OCI-M2 (cell line): ENCODE results near the gene WARS2.

Source experiments
- DNase-seq: peaks from one replicate; lab custom pipeline; 2025; ENCODE audit not compliant: unreplicated experiment; lab: John Stamatoyannopoulos, UW

Gene WARS2

GRCh38 chr1:119001181-119002027, 139.0 kb downstream of the WARS2 start:
- DNase-seq, result no peak

GRCh38 chr1:119000371-119001180, 139.9 kb downstream of the WARS2 start:
- DNase-seq, result no peak

- no peak for DNase-seq
These were observed 140.9 kb downstream of the WARS2 start for GRCh38 chr1:118999348-119000071.

GRCh38 chr1:118998171-118998570, 142.3 kb downstream of the WARS2 start:
- DNase-seq, result no peak

GRCh38 chr1:118997225-118997624, 143.2 kb downstream of the WARS2 start:
- DNase-seq, result no peak

GRCh38 chr1:118995312-118996016, 145.0 kb downstream of the WARS2 start:
- DNase-seq, result no peak

GRCh38 chr1:118993700-118994026, 146.8 kb downstream of the WARS2 start:
- no peak for DNase-seq

GRCh38 chr1:118992868-118993699, 147.4 kb downstream of the WARS2 start:
- DNase-seq, result no peak

- DNase-seq, result no peak
These were observed 148.1 kb downstream of the WARS2 start for GRCh38 chr1:118992237-118992825.

- DNase-seq, result no peak
These were observed 149.0 kb downstream of the WARS2 start for GRCh38 chr1:118991448-118991847.

GRCh38 chr1:118990513-118991152, 149.8 kb downstream of the WARS2 start:
- no peak for DNase-seq

- DNase-seq, result no peak
These were observed 150.5 kb downstream of the WARS2 start for GRCh38 chr1:118989878-118990378.

GRCh38 chr1:118989006-118989815, 151.2 kb downstream of the WARS2 start:
- no peak for DNase-seq

- no peak for DNase-seq
These were observed 152.1 kb downstream of the WARS2 start, which contains the start of gene TBX15 for GRCh38 chr1:118988186-118989005. TSS of gene TBX15 (minus strand) at chr1:118988343. CDS start at chr1:118987795, 548 bp downstream.

- DNase-seq, result no peak
These were observed 152.8 kb downstream of the WARS2 start for GRCh38 chr1:118987468-118988185.
